GM18951 (cell line): ENCODE measurements around the gene TSPAN12.

Experiments used
- POLR2A ChIP-seq: IDR thresholded peaks from 4 replicates; pipeline ENCODE4 v1.6.1; 2011; ENCODE audit warnings: mild to moderate bottlenecking; ENCODE audit not compliant: insufficient read length, insufficient read depth; ENCODE audit errors: extremely low read depth
- in situ Hi-C: fragments of 300-500 bp; cut with MboI; formaldehyde crosslinking; loops from one replicate; pipeline ENCODE4 v1.12.0; 2022; ENCODE audit warnings: low sequenced_read_pairs, mixed read lengths, inconsistent platforms; ENCODE audit not compliant: unreplicated experiment

Gene TSPAN12

GRCh38 chr7:120864141-120864900, 6.4 kb upstream of the TSPAN12 start:
- in situ Hi-C loops: no loop called here
- TF ChIP-seq POLR2A: no peak

GRCh38 chr7:120862987-120863590, 5.1 kb upstream of the TSPAN12 start:
- in situ Hi-C loops: no loop called here
- TF ChIP-seq POLR2A: no peak

- in situ Hi-C loops: no loop called here
- TF ChIP-seq POLR2A: no peak
Measured at GRCh38 chr7:120860156-120860555, 2.2 kb upstream of the TSPAN12 start.

GRCh38 chr7:120859459-120859858, 1.5 kb upstream of the TSPAN12 start:
- in situ Hi-C loops: no loop called here
- TF ChIP-seq POLR2A: no peak

GRCh38 chr7:120856621-120857352, 1.2 kb downstream of the TSPAN12 start:
- in situ Hi-C loops: no loop called here
- peak; percentile 43 for TF ChIP-seq POLR2A

GRCh38 chr7:120856198-120856597, 1.7 kb downstream of the TSPAN12 start:
- TF ChIP-seq POLR2A: no peak
- in situ Hi-C loops: no loop called here

- no peak for TF ChIP-seq POLR2A
- in situ Hi-C loops: no loop called here
Measured at GRCh38 chr7:120852700-120853099, 5.2 kb downstream of the TSPAN12 start.

GRCh38 chr7:120843109-120843508, 14.8 kb downstream of the TSPAN12 start:
- in situ Hi-C loops: no loop called here
- no peak for TF ChIP-seq POLR2A

- no peak for TF ChIP-seq POLR2A
- in situ Hi-C loops: no loop called here
Measured at GRCh38 chr7:120842121-120842621, 15.8 kb downstream of the TSPAN12 start.

GRCh38 chr7:120841608-120842007, 16.3 kb downstream of the TSPAN12 start:
- TF ChIP-seq POLR2A: no peak
- in situ Hi-C loops: no loop called here

- TF ChIP-seq POLR2A: no peak
- in situ Hi-C loops: no loop called here
Measured at GRCh38 chr7:120838281-120838682, 19.7 kb downstream of the TSPAN12 start.

- no peak for TF ChIP-seq POLR2A
- in situ Hi-C loops: no loop called here
Measured at GRCh38 chr7:120837599-120837998, 20.3 kb downstream of the TSPAN12 start.

- TF ChIP-seq POLR2A: no peak
- in situ Hi-C loops: no loop called here
Measured at GRCh38 chr7:120836556-120837115, 21.3 kb downstream of the TSPAN12 start.
